A673 (cell line): ENCODE results near the gene NCKAP5. TPM values are rescaled to one million over a fixed set of nuclear protein-coding genes. Genes with fewer than 3 reads are reported as not detected.

Experiments
- BruUV-seq: library from RNA; stranded (reverse); fragments of 400-500 nt; replicated peaks from 2 replicates; lab custom pipeline; 2021; lab: Mats Ljungman, UMichigan
- CTCF ChIA-PET: fragments of 300-600 bp; sonication (Branson Sonifier 250); formaldehyde crosslinking; loops from one replicate; lab custom pipeline; 2022; ENCODE audit warnings: antibody characterized with exemption; lab: Charles Lee
- POLR2A ChIA-PET: fragments of 300-600 bp; sonication (Branson Sonifier 250); formaldehyde crosslinking; loops from one replicate; lab custom pipeline; 2022; ENCODE audit warnings: antibody characterized with exemption; ENCODE audit not compliant: low non-redundant PET; lab: Charles Lee
- DNase-seq: peaks from one replicate; pipeline ENCODE4 v3.0.0-alpha.2; 2015; ENCODE audit warnings: low spot score
- H3K27ac ChIP-seq: fragments of 200-600 bp; sonication (generic); 2 replicates; pipeline ENCODE4 v1.5.1; 2016; ENCODE audit warnings: mixed run types, low read depth, mild to moderate bottlenecking, mixed read lengths, antibody characterized with exemption, low read length; ENCODE audit not compliant: poor library complexity, severe bottlenecking
- H3K27me3 ChIP-seq: fragments of 200-600 bp; sonication (generic); replicated peaks from 2 replicates; pipeline ENCODE4 v1.6.1; 2017; ENCODE audit warnings: mixed run types, low read depth, mild to moderate bottlenecking, mixed read lengths, antibody characterized with exemption, low read length; ENCODE audit not compliant: insufficient read depth, poor library complexity
- H3K36me3 ChIP-seq: fragments of 200-600 bp; sonication (generic); 2 replicates; pipeline ENCODE4 v1.6.1; 2016; ENCODE audit warnings: mixed run types, mild to moderate bottlenecking, mixed read lengths, antibody characterized with exemption, low read length; ENCODE audit not compliant: insufficient read depth, poor library complexity, severe bottlenecking
- H3K4me1 ChIP-seq: fragments of 200-600 bp; sonication (generic); 2 replicates; pipeline ENCODE4 v1.6.1; 2017; ENCODE audit warnings: mixed run types, mild to moderate bottlenecking, mixed read lengths, antibody characterized with exemption, low read length; ENCODE audit not compliant: insufficient read depth, poor library complexity, severe bottlenecking
- H3K4me3 ChIP-seq: fragments of 200-600 bp; sonication (generic); 2 replicates; pipeline ENCODE4 v1.5.1; 2016; ENCODE audit warnings: low read depth, mixed run types, mild to moderate bottlenecking, mixed read lengths, low read length; ENCODE audit not compliant: poor library complexity, severe bottlenecking
- H3K9me3 ChIP-seq: fragments of 200-600 bp; sonication (generic); 2 replicates; pipeline ENCODE4 v1.6.1; 2016; ENCODE audit warnings: mixed run types, low read depth, mild to moderate bottlenecking, mixed read lengths, antibody characterized with exemption, low read length; ENCODE audit not compliant: poor library complexity, severe bottlenecking
- CTCF ChIP-seq: fragments of 300-800, 200-600 bp; sonication (generic); conservative IDR thresholded peaks from 2 replicates; pipeline ENCODE4 v1.5.1; 2017; ENCODE audit warnings: low read depth, mild to moderate bottlenecking, antibody characterized with exemption, low read length, moderate library complexity, mixed read lengths
- EZH2 ChIP-seq: fragments of 200-600 bp; sonication (generic); IDR thresholded peaks from 2 replicates; pipeline ENCODE4 v1.6.1; 2017; ENCODE audit warnings: borderline replicate concordance, low read depth, mild to moderate bottlenecking, mixed read lengths, antibody characterized with exemption, low read length; ENCODE audit not compliant: poor library complexity, severe bottlenecking
- intact Hi-C: fragments of 100-400 bp; cut with micrococcal nuclease; formaldehyde crosslinking; loops from one replicate; pipeline ENCODE4 v1.10.0; 2022; ENCODE audit not compliant: unreplicated experiment
- total RNA-seq: library from RNA; stranded (reverse); gene quantifications from 2 replicates; pipeline ENCODE4 v1.2.3, GENCODE V29; 2021

The NCKAP5 gene
- total RNA-seq, 1 experiment from 2014 or later: 26.6 TPM

GRCh38 chr2:132815516-132815915, 752.7 kb downstream of the NCKAP5 start:
- H3K9me3 ChIP-seq: peaks cover 6% of the 10 kb centered on the region
- no peak for TF ChIP-seq CTCF
- TF ChIP-seq EZH2: no peak
- peak; percentile 53 for DNase-seq
- no peak overlapping the region for H3K27ac ChIP-seq
- peaks cover 50% of the 10 kb centered on the region for H3K4me1 ChIP-seq
- H3K4me3 ChIP-seq: no peak overlapping the region
- intact Hi-C loops: loop anchor here (10.0 kb wide), 1 partner anchor 689 kb away; no protein-coding TSS in a partner anchor
- no peaks in the 10 kb centered on the region for H3K36me3 ChIP-seq
- no TSS peak for BruUV-seq
- CTCF ChIA-PET: interaction anchor here (0.7 kb wide), 1 partner anchor 139 kb away, joined by 3 read pairs; no protein-coding TSS in a partner anchor
- POLR2A ChIA-PET: no interaction called here
- H3K27me3 ChIP-seq: no peaks in the 10 kb centered on the region

GRCh38 chr2:132814651-132815050, 753.6 kb downstream of the NCKAP5 start:
- Histone ChIP-seq H3K4me3 (no peak overlapping the region), H3K4me1 (peaks cover 50% of the 10 kb centered on the region), H3K36me3 (no peaks in the 10 kb centered on the region), H3K27ac (peak overlapping the region; percentile 53), H3K9me3 (peaks cover 10% of the 10 kb centered on the region), H3K27me3 (no peaks in the 10 kb centered on the region)
- CTCF ChIA-PET: no interaction called here
- TF ChIP-seq EZH2: no peak
- TF ChIP-seq CTCF: no peak
- BruUV-seq: no TSS peak
- intact Hi-C loops: loop anchor here (5.0 to 10.0 kb wide), 2 partner anchors 248 to 690 kb away; no protein-coding TSS in a partner anchor
- POLR2A ChIA-PET: no interaction called here
- DNase-seq: peak; percentile 22

GRCh38 chr2:132813422-132813821, 754.8 kb downstream of the NCKAP5 start:
- H3K27me3 ChIP-seq: no peaks in the 10 kb centered on the region
- peaks cover 12% of the 10 kb centered on the region for H3K9me3 ChIP-seq
- no peaks in the 10 kb centered on the region for H3K36me3 ChIP-seq
- BruUV-seq: no TSS peak
- ChIA-PET POLR2A (no interaction called here), CTCF (no interaction called here)
- no peak overlapping the region for H3K4me3 ChIP-seq
- intact Hi-C loops: loop anchor here (5.0 to 10.0 kb wide), 2 partner anchors 249 to 691 kb away; no protein-coding TSS in a partner anchor
- no peak for TF ChIP-seq CTCF
- DNase-seq: no peak
- H3K27ac ChIP-seq: no peak overlapping the region
- peaks cover 50% of the 10 kb centered on the region for H3K4me1 ChIP-seq
